CD4-positive, alpha-beta T cell treated with Interleukin-17A for 4 hours (primary cell): ENCODE results near the gene SPTBN4.
"Not testable (repeated sequence)": the region's sequence is repeated elsewhere in the genome, so short reads cannot be mapped to it uniquely, and the experiment has no call there.

ENCODE experiments used
- DNase-seq: peaks from one replicate; pipeline ENCODE4 v3.0.0-alpha.2; 2020; ENCODE audit warnings: mixed read lengths

SPTBN4 gene

DNA sequence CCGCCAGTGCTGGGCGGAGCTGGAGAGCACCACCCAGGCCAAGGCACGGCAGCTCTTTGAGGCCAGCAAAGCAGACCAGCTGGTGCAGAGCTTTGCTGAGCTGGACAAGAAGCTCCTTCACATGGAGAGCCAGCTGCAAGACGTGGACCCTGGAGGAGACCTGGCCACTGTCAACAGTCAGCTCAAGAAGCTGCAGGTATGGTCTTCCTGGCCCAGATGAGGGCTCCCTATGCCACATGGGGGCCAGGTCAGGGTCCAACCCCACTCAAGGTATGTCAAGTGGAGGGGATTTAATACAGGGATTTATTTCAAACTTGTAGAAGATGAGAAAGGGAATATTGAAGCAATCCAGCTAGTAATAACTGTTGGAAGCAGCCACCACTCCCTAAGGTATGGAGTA is 67.3 kb downstream of the SPTBN4 start:
- DNase-seq = no peak

DNA sequence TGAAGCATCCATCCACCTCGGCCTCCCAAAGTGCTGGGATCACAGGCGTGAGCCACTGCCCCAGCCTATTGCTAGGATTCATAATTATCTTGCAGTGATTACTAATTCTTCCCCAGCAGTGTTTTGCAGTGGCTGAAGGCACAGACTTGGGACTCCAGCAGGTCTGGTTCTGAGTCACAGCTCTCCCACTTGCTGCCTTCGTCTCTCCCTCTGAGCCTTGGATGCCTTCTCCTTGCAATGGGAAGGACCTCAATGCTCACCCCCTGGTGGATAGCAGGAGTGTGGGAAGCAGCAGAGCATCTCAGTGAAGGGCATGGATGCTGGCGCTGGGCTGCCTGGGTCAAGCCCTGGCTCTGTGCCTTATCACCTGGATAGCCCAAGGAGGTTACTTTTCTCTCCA is 72.3 kb downstream of the SPTBN4 start:
- no peak for DNase-seq

DNA sequence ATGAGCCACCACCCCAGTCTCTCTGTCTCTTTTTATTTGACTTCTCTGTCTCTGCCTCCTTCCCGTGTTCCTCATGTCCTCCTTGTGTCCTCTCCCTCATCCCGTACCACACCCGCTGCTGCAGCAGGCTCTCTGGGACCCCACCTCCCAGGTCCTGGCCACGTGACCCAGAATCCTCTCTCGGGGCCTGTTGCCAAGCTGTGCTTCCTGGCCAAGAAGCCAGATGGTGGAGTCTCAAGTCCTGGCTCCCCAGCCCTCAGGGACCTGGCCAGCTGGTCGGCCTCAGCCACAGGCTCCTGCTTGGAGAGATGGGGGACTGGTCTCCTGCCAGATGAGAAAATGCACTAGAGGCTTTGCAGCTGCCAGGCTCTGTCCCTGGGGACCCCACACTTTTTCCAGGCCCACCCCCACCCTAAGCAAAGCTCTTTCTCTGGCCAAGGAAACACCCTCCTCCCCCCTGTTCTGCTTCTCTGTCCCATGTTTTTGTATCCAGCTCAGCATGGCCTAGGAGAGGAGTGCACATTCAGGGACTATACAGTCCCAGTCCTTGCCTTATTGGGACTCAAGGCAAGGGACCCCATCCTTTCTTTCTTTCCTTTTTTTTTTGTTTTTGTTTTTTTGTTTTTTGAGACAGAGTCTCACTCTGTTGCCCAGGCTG is 75.5 kb downstream of the SPTBN4 start:
- no peak for DNase-seq

DNA sequence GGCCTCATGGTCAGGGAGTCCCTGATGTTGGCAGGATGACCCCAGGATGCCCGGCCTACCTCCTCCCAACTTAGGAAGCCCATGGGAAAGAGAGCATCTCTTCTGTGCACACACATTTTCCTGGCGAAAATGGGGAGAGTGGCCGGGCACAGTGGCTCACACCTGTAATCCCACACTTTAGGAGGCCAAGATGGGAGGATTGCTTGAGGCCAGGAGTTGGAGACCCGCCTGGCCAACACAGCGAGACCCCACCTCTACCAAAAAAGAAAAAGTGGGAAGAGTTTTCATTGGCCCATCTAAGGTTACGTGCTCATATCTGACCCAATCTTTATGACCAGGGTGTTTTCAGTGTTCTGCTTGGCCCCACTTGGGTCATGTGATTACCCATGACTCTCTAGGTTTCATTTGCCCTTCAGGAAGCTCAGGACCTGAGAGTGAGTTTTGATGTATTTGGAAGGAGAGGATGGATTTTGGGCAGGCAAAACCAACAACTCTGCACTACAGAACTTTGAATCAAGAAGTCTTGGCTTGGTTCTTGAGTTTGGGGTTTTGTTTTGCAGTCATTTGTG is 76.3 kb downstream of the SPTBN4 start:
- no peak for DNase-seq

DNA sequence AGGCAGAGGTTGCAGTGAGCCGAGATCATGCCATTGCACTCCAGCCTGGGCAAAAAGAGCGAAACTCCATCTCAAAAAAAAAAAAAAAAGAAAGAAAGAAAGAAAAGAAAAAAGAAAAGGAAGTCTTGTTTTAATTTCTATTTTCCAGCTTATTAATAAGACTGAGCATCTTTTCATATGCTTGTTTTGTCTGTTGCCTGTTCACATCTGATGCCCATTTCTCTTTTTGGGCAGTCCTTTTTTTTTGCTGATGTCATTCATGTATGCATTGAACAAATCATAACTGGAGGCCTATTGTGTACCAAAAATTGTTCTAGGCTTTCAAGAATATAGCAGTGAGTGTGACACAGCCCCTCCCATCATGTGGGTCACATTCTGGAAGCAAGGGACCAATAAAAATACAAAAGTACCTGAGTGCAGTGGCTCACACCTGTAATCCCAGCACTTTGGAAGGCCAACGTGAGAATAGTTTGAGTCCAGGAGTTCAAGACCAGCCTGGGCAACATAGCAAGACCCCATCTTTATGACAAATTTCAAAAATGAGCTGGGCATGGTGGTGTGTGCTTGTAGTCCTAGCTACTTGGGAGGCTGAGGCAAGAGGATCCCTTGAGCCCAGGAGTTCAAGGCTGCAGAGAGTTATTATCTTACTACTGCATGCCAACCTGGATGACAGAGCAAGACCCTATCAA is 79.5 kb downstream of the SPTBN4 start:
- not testable (repeated sequence) for DNase-seq

DNA sequence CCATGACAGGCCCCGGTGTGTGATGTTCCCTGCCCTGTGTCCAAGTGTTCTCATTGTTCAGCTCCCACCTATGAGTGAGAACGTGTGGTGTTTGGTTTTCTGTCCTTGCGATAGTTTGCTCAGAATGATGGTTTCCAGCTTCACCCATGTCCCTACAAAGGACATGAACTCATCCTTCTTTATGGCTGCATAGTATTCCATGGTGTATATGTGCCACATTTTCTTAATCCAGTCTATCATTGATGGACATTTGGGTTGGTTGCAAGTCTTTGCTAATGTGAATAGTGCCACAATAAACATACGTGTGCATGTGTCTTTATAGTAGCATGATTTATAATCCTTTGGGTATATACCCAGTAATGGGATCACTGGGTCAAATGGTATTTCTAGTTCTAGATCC is 80.4 kb downstream of the SPTBN4 start:
- not testable (repeated sequence) for DNase-seq

DNA sequence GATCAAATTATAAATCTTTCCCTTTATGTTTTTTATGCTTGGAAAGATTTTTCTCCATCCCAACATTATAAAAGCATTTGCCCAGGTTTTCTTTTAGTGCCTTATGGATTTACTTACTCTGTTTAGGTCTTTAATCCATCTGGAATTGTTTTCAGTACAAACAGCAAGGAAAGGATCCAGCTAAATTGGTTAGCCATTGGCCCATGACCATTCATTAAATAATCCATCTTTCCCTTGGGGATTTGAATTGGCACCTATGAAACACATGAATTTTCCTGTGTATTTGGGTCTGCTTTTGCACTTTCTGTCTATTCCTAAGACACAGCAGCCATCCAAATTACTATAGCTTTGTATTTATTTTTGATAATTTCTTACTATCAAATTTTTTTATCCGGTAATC is 81.0 kb downstream of the SPTBN4 start:
- no peak for DNase-seq

DNA sequence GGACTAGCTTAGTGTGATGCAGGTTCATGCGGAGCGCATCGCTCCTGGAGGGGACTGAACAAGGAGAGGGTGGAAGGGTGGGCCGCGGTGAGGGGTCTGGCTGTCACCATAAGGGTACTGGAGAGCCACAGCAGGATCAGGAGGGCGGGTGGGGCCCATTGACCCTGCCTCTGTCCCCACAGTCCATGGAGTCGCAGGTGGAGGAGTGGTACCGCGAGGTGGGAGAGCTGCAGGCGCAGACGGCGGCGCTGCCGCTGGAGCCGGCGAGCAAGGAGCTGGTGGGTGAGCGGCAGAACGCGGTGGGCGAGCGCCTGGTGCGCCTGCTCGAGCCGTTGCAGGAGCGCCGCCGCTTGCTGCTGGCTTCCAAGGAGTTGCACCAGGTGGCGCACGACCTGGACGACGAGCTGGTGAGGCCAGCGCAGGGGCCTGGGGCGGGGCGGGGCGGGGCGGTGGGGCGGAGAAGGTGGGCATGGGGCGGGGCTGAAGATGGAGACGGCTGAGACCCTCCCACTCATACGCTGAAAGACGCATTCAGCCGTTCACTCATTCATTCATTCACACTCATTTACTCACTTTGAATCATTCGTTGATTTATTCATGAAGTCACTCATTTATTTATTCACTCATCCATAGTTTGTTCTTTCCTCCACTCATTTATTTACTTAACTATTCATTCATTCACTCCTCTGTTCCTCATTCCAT is 82.4 kb downstream of the SPTBN4 start:
- peak; percentile 83 for DNase-seq

DNA sequence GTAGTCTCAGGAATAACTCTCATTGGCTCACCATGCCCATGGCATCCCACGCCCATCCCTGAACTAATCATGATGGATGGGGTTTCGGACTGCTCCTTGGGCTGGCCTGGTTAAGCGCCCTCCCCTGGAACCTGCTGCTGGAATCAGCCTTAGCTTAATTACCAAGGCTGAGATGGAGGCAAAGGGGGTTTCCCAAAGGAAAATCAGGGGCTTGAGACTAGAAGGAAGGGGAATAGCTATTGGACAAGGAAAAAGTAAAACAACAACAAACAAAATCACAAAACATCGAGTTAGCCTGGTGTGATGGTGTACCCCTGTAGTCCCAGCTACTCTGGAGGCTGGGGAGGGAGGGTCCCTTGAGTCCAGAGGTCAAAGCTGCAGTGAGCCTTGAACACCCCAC is 84.2 kb downstream of the SPTBN4 start:
- no peak for DNase-seq

DNA sequence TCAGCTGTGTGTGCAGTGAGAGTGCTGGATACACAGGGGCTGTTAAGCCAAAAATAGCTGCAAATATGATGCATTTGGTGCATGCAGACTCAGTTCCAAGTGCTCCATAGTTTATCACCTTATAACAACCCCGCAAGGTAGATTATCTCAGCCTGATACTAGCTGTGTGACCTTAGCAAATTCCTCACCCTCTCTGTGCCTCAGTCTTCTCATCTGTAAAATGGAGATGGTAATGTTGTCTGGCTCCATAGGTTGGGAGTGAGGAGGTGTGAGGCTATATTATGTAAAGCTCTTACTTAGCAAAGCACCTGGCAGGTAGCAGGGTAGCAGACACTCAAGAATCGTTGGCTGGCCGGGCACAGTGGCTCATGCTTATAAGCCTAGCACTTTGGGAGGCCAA is 86.0 kb downstream of the SPTBN4 start:
- no peak for DNase-seq

DNA sequence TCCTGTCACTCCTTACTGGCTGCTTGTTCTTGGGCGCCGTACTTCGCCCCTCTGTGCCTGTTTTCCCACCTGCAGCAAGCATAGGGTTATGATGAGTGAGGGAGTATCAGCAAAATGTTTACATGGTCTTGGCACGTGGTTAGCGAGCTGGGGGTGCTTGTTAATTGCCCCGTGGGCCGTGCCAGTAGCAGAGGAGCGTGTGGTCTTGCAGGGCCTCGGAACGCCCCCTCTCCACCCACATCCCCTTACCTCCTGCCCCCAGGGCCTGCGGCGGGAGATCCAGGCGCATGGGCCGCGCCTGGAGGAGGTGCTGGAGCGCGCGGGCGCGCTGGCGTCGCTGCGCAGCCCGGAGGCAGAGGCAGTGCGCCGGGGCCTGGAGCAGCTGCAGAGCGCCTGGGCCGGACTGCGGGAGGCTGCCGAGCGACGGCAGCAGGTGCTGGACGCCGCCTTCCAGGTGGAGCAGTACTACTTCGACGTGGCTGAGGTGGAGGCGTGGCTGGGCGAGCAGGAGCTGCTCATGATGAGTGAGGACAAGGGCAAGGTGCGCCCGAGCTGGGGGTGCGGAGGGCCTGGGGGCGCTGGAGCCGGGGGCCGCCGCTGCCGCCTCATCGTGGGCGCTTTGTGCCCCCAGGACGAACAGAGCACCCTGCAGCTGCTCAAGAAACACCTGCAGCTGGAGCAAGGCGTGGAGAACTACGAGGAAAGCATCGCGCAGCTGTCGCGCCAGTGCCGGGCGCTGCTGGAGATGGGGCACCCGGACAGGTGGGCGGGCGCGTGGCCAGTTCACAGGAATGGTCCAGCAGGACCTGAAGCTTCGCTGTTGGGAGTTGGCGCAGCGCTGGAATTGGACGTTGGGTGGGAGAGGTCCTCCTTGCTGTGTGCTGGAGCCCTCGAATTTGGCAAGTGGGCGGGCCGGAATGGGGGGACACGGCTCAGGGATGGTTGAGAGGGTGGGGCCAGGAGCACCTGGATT is 87.4 kb downstream of the SPTBN4 start:
- no peak for DNase-seq

DNA sequence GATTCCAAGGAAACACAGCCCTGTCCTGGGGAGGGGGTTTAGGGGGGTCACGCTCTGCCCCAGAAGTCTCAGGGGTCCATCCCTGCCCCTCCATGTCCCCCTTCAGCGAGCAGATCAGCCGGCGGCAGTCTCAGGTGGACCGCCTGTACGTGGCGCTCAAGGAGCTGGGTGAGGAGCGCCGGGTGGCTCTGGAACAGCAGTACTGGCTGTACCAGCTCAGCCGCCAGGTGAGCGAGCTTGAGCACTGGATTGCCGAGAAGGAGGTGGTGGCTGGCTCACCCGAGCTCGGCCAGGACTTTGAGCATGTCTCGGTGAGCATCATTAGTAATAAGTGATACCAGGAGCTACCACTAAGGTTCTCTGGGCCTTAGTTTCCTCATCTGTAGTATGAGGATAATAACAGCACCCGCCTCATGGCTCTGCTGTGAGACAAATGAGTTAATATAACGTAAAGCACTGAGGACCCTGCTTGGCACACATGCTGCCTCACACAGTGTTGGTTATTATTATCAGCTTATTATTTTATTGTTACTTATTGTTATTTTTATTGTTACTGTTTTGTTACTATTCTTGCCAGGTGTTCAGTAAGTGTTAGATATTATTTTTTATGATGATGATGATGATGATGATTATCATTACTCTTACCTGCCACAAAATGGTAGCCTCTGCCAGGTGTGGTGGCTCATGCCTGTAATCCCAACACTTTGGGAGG is 89.3 kb downstream of the SPTBN4 start:
- DNase-seq = no peak

DNA sequence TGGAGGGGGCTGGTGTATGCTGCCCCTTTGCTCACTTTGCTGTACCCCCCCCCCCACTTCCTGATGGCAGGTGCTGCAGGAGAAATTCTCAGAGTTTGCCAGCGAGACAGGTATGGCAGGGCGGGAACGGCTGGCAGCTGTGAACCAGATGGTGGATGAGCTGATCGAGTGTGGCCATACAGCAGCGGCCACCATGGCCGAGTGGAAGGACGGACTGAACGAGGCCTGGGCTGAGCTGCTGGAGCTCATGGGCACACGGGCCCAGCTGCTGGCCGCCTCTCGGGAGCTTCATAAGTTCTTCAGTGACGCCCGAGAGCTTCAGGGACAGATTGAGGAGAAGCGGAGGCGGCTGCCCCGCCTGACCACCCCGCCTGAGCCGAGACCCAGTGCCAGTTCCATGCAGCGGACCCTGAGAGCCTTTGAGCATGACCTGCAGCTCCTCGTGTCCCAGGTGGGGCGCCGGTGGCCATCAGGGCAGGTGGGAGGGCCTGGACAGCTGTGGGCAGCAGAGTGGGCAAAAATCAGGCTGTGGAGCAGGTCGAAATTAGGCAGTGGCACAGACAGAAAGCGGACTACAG is 90.2 kb downstream of the SPTBN4 start:
- no peak for DNase-seq

DNA sequence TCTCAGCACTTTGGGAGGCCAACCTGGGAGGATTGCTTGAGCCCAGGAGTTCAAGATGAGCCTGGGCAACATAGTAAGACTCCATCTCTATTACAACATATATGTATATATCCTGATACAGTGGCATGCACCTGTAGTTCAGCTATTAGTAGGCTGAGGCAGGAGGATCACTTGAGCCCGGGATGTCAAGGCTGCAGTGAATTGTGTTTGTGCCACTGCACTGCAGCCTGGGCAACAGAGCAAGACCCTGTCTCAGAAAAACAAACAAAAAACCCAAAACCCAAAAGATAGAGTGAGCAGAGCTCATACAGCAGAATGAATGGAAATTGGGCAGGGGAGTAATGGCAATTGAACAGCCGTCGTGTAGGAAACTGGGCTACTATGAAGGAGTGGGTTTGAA is 92.6 kb downstream of the SPTBN4 start:
- DNase-seq = no peak

DNA sequence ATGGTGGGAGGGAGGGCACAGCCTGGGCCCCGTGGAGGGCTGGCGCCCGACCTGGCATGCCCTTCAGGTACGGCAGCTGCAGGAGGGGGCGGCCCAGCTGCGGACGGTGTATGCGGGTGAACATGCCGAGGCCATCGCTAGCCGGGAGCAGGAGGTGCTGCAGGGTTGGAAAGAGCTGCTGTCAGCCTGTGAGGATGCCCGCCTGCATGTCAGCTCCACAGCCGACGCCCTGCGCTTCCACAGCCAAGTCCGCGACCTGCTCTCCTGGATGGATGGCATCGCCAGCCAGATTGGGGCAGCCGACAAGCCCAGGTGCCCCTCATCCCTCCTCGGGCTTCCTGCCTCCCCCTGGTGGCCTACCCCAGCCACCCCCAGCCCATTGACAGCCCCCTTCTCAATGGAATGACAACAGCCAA is 93.3 kb downstream of the SPTBN4 start:
- DNase-seq = no peak

DNA sequence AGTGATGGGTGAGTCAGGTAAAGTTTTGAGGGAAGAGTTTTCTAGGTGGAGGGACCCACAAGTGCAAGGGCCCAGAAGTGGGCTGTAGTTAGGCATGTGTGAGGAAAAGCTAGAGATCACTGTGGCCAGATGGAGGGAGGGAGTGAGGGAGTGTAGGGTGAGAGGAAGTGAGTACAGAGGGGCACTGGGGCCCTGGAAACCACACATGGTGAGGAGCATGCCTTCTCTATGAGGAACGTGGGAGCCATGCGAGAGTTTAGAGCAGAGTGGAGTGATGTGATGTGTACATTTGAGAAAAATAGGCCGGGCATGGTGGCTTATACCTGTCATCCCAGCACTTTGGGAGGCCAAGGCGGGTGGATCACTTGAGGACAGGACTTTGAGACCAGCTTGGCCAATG is 95.1 kb downstream of the SPTBN4 start:
- no peak for DNase-seq

DNA sequence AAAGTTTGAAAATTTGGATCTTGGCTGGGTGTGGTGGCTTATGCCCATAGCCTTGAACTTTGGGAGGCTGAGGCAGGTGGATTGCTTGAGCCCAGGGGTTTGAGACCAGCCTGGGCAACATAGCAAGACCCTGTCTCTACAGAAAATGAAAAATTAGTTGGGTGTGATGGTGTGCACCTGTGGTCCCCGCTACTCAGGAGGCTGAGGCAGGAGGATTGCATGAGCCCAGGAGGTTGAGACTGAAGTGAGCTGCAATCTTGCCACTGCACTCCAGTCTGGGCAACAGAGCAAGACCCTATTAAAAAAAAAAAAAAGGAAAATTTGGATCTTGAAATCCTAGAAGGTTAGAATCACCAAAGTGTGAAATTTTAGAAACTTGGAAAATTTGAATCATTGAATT is 97.7 kb downstream of the SPTBN4 start:
- not testable (repeated sequence) for DNase-seq

DNA sequence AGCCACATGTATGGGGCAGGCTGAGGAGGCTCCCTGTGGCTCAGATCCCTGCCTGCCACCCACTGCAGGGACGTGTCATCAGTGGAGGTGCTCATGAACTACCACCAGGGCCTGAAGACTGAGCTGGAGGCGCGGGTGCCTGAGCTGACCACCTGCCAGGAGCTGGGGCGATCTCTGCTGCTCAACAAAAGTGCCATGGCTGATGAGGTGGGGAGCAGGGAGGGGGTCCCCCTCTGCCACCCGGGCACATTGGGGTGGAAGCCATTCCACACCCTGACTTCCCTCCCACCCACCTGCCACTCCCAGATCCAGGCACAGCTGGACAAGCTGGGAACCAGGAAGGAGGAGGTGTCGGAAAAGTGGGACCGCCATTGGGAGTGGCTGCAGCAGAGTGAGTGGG is 98.6 kb downstream of the SPTBN4 start:
- no peak for DNase-seq

DNA sequence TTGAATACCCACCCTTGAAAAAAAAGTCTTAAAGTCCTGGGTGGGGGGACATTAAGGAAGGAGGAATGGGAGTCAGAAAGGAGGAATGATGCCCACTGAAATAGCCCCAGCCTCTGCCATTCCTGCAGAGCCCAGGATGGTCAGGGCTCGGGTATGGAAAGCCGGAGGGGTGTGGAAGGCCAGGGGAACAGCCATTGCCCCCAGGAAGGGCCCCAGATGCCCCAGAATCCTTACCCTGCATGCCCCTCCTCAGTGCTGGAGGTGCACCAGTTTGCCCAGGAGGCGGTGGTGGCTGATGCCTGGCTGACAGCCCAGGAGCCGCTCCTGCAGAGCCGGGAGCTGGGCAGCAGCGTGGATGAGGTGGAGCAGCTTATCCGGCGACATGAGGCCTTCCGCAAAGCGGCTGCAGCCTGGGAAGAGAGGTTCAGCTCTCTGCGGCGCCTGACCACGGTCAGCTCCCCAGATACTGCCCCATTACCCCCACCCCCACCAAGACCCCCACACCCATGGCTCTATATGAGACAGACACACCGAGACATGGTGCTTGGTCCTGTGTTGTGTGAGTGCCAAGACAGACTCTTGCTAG is 99.2 kb downstream of the SPTBN4 start:
- DNase-seq = no peak

DNA sequence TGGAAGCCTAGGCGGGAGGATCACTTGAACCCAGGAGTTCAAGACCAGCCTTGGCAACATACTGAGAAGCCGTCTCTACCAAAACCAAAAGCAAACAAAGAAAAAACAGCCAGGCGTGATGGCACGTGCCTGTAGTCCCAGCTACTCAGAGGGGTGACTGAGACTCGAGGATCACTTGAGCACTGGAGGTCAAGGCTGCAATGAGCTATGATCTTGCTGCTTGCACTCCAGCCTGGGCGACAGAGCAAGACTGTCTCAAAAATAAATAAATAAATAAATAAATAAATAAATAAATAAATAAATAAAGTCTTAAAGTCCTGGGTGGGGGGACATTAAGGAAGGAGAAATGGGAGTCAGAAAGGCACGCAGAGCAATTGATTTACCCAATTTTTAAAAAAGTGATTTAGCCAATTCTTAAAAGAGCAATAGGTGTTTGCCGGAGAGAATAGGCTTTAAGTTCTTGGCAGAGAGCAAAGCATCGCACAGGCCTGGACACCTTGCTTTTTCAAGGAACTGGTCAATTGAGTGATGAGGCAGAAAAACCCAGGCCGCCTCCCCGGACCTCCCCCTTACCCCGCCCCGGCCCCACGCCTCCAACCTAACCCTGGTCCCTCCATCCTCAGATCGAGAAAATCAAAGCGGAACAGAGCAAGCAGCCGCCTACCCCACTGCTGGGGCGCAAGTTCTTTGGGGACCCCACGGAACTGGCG is 100.4 kb downstream of the SPTBN4 start:
- DNase-seq = no peak
